Neural cell (in vitro differentiated cells): Measurements from ENCODE around the gene P2RY8.

Experiments used
- CTCF ChIP-seq: fragments of 450-650 bp; IDR thresholded peaks from 2 replicates; pipeline ENCODE4 v1.5.1; 2014; ENCODE audit warnings: antibody characterized with exemption, mild to moderate bottlenecking, moderate library complexity; ENCODE audit not compliant: poor library complexity, severe bottlenecking
- EP300 ChIP-seq: fragments of 450-650 bp; conservative IDR thresholded peaks from 2 replicates; pipeline ENCODE4 v1.6.1; 2014; ENCODE audit warnings: antibody characterized with exemption, mild to moderate bottlenecking, moderate library complexity; ENCODE audit not compliant: poor library complexity, severe bottlenecking
- EZH2 ChIP-seq: fragments of 200-600, 300-800 bp; shearing (Covaris generic), sonication (generic); IDR thresholded peaks from 2 replicates; pipeline ENCODE4 v1.6.1; 2014; ENCODE audit warnings: antibody characterized with exemption, low read length, borderline replicate concordance, mild to moderate bottlenecking; ENCODE audit not compliant: insufficient read depth, poor library complexity, severe bottlenecking
- MXI1 ChIP-seq: fragments of 450-650 bp; conservative IDR thresholded peaks from 2 replicates; pipeline ENCODE4 v1.6.1; 2014; ENCODE audit warnings: antibody characterized with exemption, mild to moderate bottlenecking; ENCODE audit not compliant: poor library complexity, severe bottlenecking
- POLR2AphosphoS5 ChIP-seq: IDR thresholded peaks from 2 replicates; pipeline ENCODE4 v1.6.1; 2012
- RAD21 ChIP-seq: fragments of 450-650 bp; conservative IDR thresholded peaks from 2 replicates; pipeline ENCODE4 v1.6.1; 2014; ENCODE audit warnings: antibody characterized with exemption, mild to moderate bottlenecking, moderate library complexity
- REST ChIP-seq: IDR thresholded peaks from 2 replicates; pipeline ENCODE4 v1.6.1; 2012; ENCODE audit warnings: borderline replicate concordance
- TAF1 ChIP-seq: IDR thresholded peaks from 2 replicates; pipeline ENCODE4 v1.6.1; 2012; ENCODE audit warnings: low read depth

- TF ChIP-seq POLR2AphosphoS5 (no peak), CTCF (no peak), EZH2 (no peak), MXI1 (no peak), REST (no peak), RAD21 (no peak), EP300 (no peak), TAF1 (no peak)
Observed at GRCh38 chrX:1487401-1487800, 49.6 kb downstream of the P2RY8 start.
